Colonic mucosa (tissue), 4 donors: Measurements from ENCODE around the gene ATXN7L1. TPM values are rescaled to one million over a fixed set of nuclear protein-coding genes. Genes with fewer than 3 reads are reported as not detected.

Experiments
- DNase-seq: peaks from one replicate; pipeline ENCODE4 v3.0.0-alpha.2; 2020
- H3K27ac ChIP-seq: fragments of 200-600 bp; one replicate; pipeline ENCODE4 v1.8.0; 2021
- H3K27me3 ChIP-seq: fragments of 200-600 bp; one replicate; pipeline ENCODE4 v1.8.0; 2021
- H3K36me3 ChIP-seq: fragments of 200-600 bp; one replicate; pipeline ENCODE4 v1.8.0; 2021
- H3K4me1 ChIP-seq: fragments of 200-600 bp; one replicate; pipeline ENCODE4 v1.8.0; 2021; ENCODE audit warnings: mild to moderate bottlenecking
- H3K4me3 ChIP-seq: fragments of 200-600 bp; one replicate; pipeline ENCODE4 v1.8.0; 2021
- H3K9ac ChIP-seq, 2 donors: one replicate each; pipeline ENCODE4 v1.7.0; 2013; ENCODE audit warnings: control low read depth in 2 of 2, low read depth in 2 of 2, low read length in 2 of 2
- H3K9me3 ChIP-seq: fragments of 200-600 bp; one replicate; pipeline ENCODE4 v1.8.0; 2021
- CTCF ChIP-seq: fragments of 200-600 bp; IDR thresholded peaks from one replicate; pipeline ENCODE4 v1.8.0; 2022; ENCODE audit warnings: antibody characterized with exemption, mild to moderate bottlenecking
- intact Hi-C: fragments of 100-400 bp; cut with DNase I; formaldehyde crosslinking; loops from one replicate; pipeline ENCODE4 v1.14.1; 2022
- total RNA-seq, 2 donors: library from RNA; stranded (reverse); fragmentation: NEBNext Ultra II Directional in 1 of 2; extraction: Animal tissue kit (Norgen Biotek cat#: 25700) in 1 of 2; gene quantifications; one replicate each; pipeline ENCODE4 v1.2.1, GENCODE V29; 2021
- donor health status: healthy.
- donor health status: DM: no; HTN: no; CAD: no.
- donor health status: DM: no; HTN: no; CAD: no.

ATXN7L1 gene
- total RNA-seq, 2 donors from 2014 or later: 13.0 to 15.1 TPM

GRCh38 chr7:105578496-105578895, 297.9 kb downstream of the ATXN7L1 start:
- DNase-seq: no peak
- Histone ChIP-seq H3K4me3 (no peak overlapping the region), H3K27ac (no peak overlapping the region), H3K9me3 (no peaks in the 10 kb centered on the region), H3K36me3 (no peaks in the 10 kb centered on the region), H3K9ac (no peak overlapping the region), H3K27me3 (no peaks in the 10 kb centered on the region), H3K4me1 (peaks cover 3% of the 10 kb centered on the region)
- no peak for TF ChIP-seq CTCF
- intact Hi-C loops: no loop called here

GRCh38 chr7:105577251-105577650, 299.1 kb downstream of the ATXN7L1 start:
- DNase-seq: no peak
- H3K4me3 ChIP-seq: no peak overlapping the region
- H3K9ac ChIP-seq: no peak overlapping the region
- H3K36me3 ChIP-seq: no peaks in the 10 kb centered on the region
- peaks cover 3% of the 10 kb centered on the region for H3K4me1 ChIP-seq
- no peak for TF ChIP-seq CTCF
- no peak overlapping the region for H3K27ac ChIP-seq
- H3K9me3 ChIP-seq: no peaks in the 10 kb centered on the region
- H3K27me3 ChIP-seq: no peaks in the 10 kb centered on the region
- intact Hi-C loops: no loop called here

GRCh38 chr7:105571891-105572290, 304.5 kb downstream of the ATXN7L1 start:
- Histone ChIP-seq H3K9me3 (no peaks in the 10 kb centered on the region), H3K27ac (no peak overlapping the region), H3K4me3 (no peak overlapping the region), H3K9ac (no peak overlapping the region), H3K4me1 (no peaks in the 10 kb centered on the region), H3K27me3 (no peaks in the 10 kb centered on the region), H3K36me3 (no peaks in the 10 kb centered on the region)
- no peak for TF ChIP-seq CTCF
- DNase-seq: no peak
- intact Hi-C loops: no loop called here

- no peaks in the 10 kb centered on the region for H3K27me3 ChIP-seq
- no peak for TF ChIP-seq CTCF
- intact Hi-C loops: no loop called here
- no peak for DNase-seq
- no peaks in the 10 kb centered on the region for H3K9me3 ChIP-seq
- H3K36me3 ChIP-seq: no peaks in the 10 kb centered on the region
- H3K4me1 ChIP-seq: no peaks in the 10 kb centered on the region
- H3K27ac ChIP-seq: no peak overlapping the region
- H3K9ac ChIP-seq: no peak overlapping the region
- no peak overlapping the region for H3K4me3 ChIP-seq
These were observed 308.6 kb downstream of the ATXN7L1 start for GRCh38 chr7:105567821-105568220.

GRCh38 chr7:105567024-105567423, 309.4 kb downstream of the ATXN7L1 start:
- no peaks in the 10 kb centered on the region for H3K4me1 ChIP-seq
- no peak for DNase-seq
- no peak overlapping the region for H3K4me3 ChIP-seq
- no peaks in the 10 kb centered on the region for H3K36me3 ChIP-seq
- H3K9me3 ChIP-seq: no peaks in the 10 kb centered on the region
- no peak overlapping the region for H3K27ac ChIP-seq
- H3K27me3 ChIP-seq: no peaks in the 10 kb centered on the region
- intact Hi-C loops: no loop called here
- TF ChIP-seq CTCF: no peak
- no peak overlapping the region for H3K9ac ChIP-seq

GRCh38 chr7:105565190-105565589, 311.2 kb downstream of the ATXN7L1 start:
- Histone ChIP-seq H3K36me3 (no peaks in the 10 kb centered on the region), H3K9me3 (no peaks in the 10 kb centered on the region)
- no peak for TF ChIP-seq CTCF

More at GRCh38 chr7:105565190-105565589, 311.2 kb downstream of the ATXN7L1 start:
- no peak overlapping the region for H3K4me3 ChIP-seq
- H3K27ac ChIP-seq: no peak overlapping the region
- no peak for DNase-seq
- intact Hi-C loops: no loop called here
- no peak overlapping the region for H3K9ac ChIP-seq
- H3K27me3 ChIP-seq: no peaks in the 10 kb centered on the region
- no peaks in the 10 kb centered on the region for H3K4me1 ChIP-seq
